Measurements from ENCODE around the gene PARL.

DNA sequence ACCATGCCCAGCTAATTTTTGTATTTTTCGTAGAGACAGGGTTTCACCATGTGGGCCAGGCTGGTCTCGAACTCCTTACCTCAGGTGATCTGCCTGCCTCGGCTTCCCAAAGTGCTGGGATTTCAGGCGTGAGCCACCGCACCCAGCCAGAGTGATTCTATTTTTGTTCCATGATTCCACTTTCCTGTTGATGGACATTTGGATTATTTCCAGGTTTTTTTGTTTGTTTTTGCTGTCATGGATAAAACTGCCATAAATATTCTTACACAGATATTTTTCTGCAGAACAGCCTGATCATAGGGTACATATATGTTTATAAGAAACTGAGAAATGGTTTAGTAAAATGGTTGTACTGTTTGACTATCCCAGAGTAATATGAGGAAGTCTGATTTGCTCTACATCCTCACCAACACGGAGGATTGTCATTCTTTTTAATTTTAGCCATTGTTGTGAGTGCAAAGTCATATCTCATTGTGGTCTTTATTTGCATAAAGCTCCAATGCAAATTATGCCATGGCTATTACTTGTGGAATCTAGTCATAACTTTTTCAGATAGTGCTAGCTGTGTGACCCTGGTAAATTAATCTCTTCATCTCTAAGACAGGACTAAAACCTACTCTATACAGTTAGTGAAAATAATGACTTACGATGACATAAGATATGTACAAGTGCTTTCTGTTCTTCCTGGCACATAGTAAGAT is 102.0 kb downstream of the PARL start:
- TF ChIP-seq POLR2AphosphoS5 (IDR thresholded peaks at IDR 0.05; ENCODE audit: low read depth, low read length): no peak
- TF ChIP-seq, protein P1, sequence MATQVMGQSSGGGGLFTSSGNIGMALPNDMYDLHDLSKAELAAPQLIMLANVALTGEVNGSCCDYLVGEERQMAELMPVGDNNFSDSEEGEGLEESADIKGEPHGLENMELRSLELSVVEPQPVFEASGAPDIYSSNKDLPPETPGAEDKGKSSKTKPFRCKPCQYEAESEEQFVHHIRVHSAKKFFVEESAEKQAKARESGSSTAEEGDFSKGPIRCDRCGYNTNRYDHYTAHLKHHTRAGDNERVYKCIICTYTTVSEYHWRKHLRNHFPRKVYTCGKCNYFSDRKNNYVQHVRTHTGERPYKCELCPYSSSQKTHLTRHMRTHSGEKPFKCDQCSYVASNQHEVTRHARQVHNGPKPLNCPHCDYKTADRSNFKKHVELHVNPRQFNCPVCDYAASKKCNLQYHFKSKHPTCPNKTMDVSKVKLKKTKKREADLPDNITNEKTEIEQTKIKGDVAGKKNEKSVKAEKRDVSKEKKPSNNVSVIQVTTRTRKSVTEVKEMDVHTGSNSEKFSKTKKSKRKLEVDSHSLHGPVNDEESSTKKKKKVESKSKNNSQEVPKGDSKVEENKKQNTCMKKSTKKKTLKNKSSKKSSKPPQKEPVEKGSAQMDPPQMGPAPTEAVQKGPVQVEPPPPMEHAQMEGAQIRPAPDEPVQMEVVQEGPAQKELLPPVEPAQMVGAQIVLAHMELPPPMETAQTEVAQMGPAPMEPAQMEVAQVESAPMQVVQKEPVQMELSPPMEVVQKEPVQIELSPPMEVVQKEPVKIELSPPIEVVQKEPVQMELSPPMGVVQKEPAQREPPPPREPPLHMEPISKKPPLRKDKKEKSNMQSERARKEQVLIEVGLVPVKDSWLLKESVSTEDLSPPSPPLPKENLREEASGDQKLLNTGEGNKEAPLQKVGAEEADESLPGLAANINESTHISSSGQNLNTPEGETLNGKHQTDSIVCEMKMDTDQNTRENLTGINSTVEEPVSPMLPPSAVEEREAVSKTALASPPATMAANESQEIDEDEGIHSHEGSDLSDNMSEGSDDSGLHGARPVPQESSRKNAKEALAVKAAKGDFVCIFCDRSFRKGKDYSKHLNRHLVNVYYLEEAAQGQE (IDR thresholded peaks at IDR 0.05; ENCODE audit: insufficient read depth in 1 of 2, low read depth in 2 of 2, low read length in 2 of 2): no peak
- TF ChIP-seq FOXP2 (optimal IDR thresholded peaks at IDR 0.05; ENCODE audit: borderline replicate concordance, extremely low read depth, extremely low read length, insufficient read depth): no peak
- no peak for TF ChIP-seq TAF1 (IDR thresholded peaks at IDR 0.05; ENCODE audit: borderline replicate concordance, insufficient read depth, low read length)
- TF ChIP-seq SIN3A (IDR thresholded peaks at IDR 0.05; ENCODE audit: borderline replicate concordance, insufficient read depth, low read length): no peak
